Prostate gland (tissue), 2 donors: Measurements from ENCODE around the gene C1orf21.

Experiments used
- CTCF ChIP-seq, 4 experiments: fragments of 200-600 bp in 2 of 4; fragments of 450-650 bp in 2 of 4; sonication (generic) in 2 of 4; IDR thresholded peaks; 1 replicate in 3 of 4; 2 replicates in 1 of 4; pipeline ENCODE4 v1.5.1; 2016 to 2019; ENCODE audit warnings: antibody characterized with exemption in 4 of 4, mild to moderate bottlenecking in 2 of 4, moderate library complexity in 2 of 4
- POLR2A ChIP-seq: fragments of 450-650 bp; IDR thresholded peaks from one replicate; pipeline ENCODE4 v1.6.1; 2016; ENCODE audit warnings: antibody characterized with exemption, mild to moderate bottlenecking

- no peak for TF ChIP-seq POLR2A
- TF ChIP-seq CTCF (IDR thresholded peaks at IDR 0.05) = peak in 3 of 4 experiments; percentile 27 to 67 (median 62)
These were observed 176.5 kb downstream of the C1orf21 start for GRCh38 chr1:184563308-184563707.
